B cell (primary cell): ENCODE results near the gene ZNF316. TPM values are rescaled to one million over a fixed set of nuclear protein-coding genes. Genes with fewer than 3 reads are reported as not detected.
"Not testable (repeated sequence)": the region's sequence is repeated elsewhere in the genome, so short reads cannot be mapped to it uniquely, and the experiment has no call there.

Experiments used
- ATAC-seq: fragments of 200-7000 bp; cut with Tn5 transposase; one replicate; pipeline ENCODE4 v1.10.0; 2021; ENCODE audit warnings: low read depth, mild to moderate bottlenecking, moderate number of reproducible peaks, moderate library complexity
- CTCF ChIA-PET: fragments of 350-600 bp; sonication (Branson Sonifier 250); formaldehyde crosslinking; loops from one replicate; lab custom pipeline; 2021; ENCODE audit warnings: antibody characterized with exemption, inconsistent platforms; lab: Charles Lee
- POLR2A ChIA-PET: fragments of 350-600 bp; sonication (Branson Sonifier 250); formaldehyde crosslinking; loops from one replicate; lab custom pipeline; 2021; ENCODE audit warnings: antibody characterized with exemption; lab: Charles Lee
- DNase-seq: peaks from one replicate; pipeline ENCODE4 v3.0.0; 2013
- H2AFZ ChIP-seq: 2 replicates; pipeline ENCODE4 v1.6.1; 2012; ENCODE audit warnings: mild to moderate bottlenecking, low read depth, low read length; ENCODE audit not compliant: insufficient read depth, poor library complexity, severe bottlenecking
- H3K27ac ChIP-seq, 2 donors: 1 replicate in 1 of 2; 2 replicates in 1 of 2; pipeline ENCODE4 v1.5.1; 2012 to 2013; ENCODE audit warnings: low read length in 2 of 2, mild to moderate bottlenecking in 2 of 2, moderate library complexity in 1 of 2
- H3K27me3 ChIP-seq, 4 experiments: fragments of 200-600 bp in 1 of 4; sonication (generic) in 1 of 4; replicated peaks in 1 of 4; 1 replicate in 2 of 4; 2 replicates in 2 of 4; pipeline versions ENCODE4 v1.6.1 to v1.7.0; 2013 to 2016; ENCODE audit warnings: low read length in 3 of 4, mild to moderate bottlenecking in 2 of 4, mixed read lengths in 1 of 4, moderate library complexity in 1 of 4; ENCODE audit not compliant: insufficient read depth in 4 of 4, control insufficient read depth in 3 of 4; ENCODE audit errors: control extremely low read depth in 1 of 4
- H3K36me3 ChIP-seq, 2 experiments: replicated peaks in 1 of 2; 1 replicate in 1 of 2; 2 replicates in 1 of 2; pipeline versions ENCODE4 v1.6.1 to v1.7.1; 2013; ENCODE audit warnings: low read length in 1 of 2; ENCODE audit not compliant: insufficient read depth in 2 of 2, control insufficient read depth in 1 of 2; ENCODE audit errors: control extremely low read depth in 1 of 2, extremely low read depth in 1 of 2
- H3K4me1 ChIP-seq, 2 donors: fragments of 200-600 bp in 1 of 2; sonication (generic) in 1 of 2; 1 replicate in 1 of 2; 2 replicates in 1 of 2; pipeline versions ENCODE4 v1.5.1 to v1.6.1; 2013 to 2017; ENCODE audit warnings: low read length in 2 of 2; ENCODE audit not compliant: control insufficient read depth in 2 of 2, insufficient read depth in 2 of 2
- H3K4me2 ChIP-seq: replicated peaks from 2 replicates; pipeline ENCODE3; 2012; ENCODE audit warnings: mild to moderate bottlenecking, low read depth, low read length; ENCODE audit not compliant: poor library complexity, severe bottlenecking
- H3K4me3 ChIP-seq, 5 experiments: fragments of 200-600 bp in 1 of 5; sonication (generic) in 1 of 5; 1 replicate in 3 of 5; 2 replicates in 2 of 5; pipeline versions ENCODE4 v1.5.1 to v1.7.0; 2011 to 2016; ENCODE audit warnings: low read length in 4 of 5, mild to moderate bottlenecking in 4 of 5, low read depth in 2 of 5, control low read depth in 1 of 5, moderate library complexity in 1 of 5; ENCODE audit not compliant: insufficient read depth in 1 of 5; ENCODE audit errors: control extremely low read depth in 1 of 5, extremely low read depth in 1 of 5
- H3K79me2 ChIP-seq: fragments of 200-600 bp; sonication (generic); one replicate; pipeline ENCODE4 v1.6.0; 2016; ENCODE audit warnings: low read length; ENCODE audit not compliant: control insufficient read depth, insufficient read depth
- H3K9ac ChIP-seq: fragments of 200-600 bp; sonication (generic); 2 replicates; pipeline ENCODE4 v1.6.1; 2017; ENCODE audit warnings: mild to moderate bottlenecking, low read length, moderate library complexity
- H3K9me3 ChIP-seq, 3 donors: one replicate each; pipeline versions ENCODE4 v1.6.1 to v1.7.1; 2013; ENCODE audit warnings: low read length in 2 of 3; ENCODE audit not compliant: control insufficient read depth in 2 of 3, insufficient read depth in 1 of 3; ENCODE audit errors: control extremely low read depth in 1 of 3
- H4K20me1 ChIP-seq: 2 replicates; pipeline ENCODE4 v1.6.0; 2012; ENCODE audit warnings: mild to moderate bottlenecking, low read length; ENCODE audit not compliant: insufficient read depth, control insufficient read depth, poor library complexity, severe bottlenecking
- H3K27ac Mint-ChIP-seq: one replicate; pipeline ENCODE4 v1.8.0; 2021; ENCODE audit warnings: mixed read lengths
- H3K27me3 Mint-ChIP-seq: one replicate; pipeline ENCODE4 v1.8.0; 2021; ENCODE audit warnings: mixed read lengths
- H3K4me1 Mint-ChIP-seq: one replicate; pipeline ENCODE4 v1.8.0; 2021; ENCODE audit warnings: mixed read lengths
- H3K4me3 Mint-ChIP-seq: one replicate; pipeline ENCODE4 v1.8.0; 2021; ENCODE audit warnings: mixed read lengths
- H3K9me3 Mint-ChIP-seq: one replicate; pipeline ENCODE4 v1.8.0; 2022; ENCODE audit warnings: mixed read lengths; ENCODE audit not compliant: insufficient read depth
- EZH2 ChIP-seq: IDR thresholded peaks from 2 replicates; pipeline ENCODE4 v1.6.1; 2012; ENCODE audit warnings: borderline replicate concordance, low read depth, mild to moderate bottlenecking, moderate library complexity, low read length; ENCODE audit not compliant: insufficient read depth, poor library complexity, severe bottlenecking
- WGBS: methylation state at CpG from one replicate; pipeline ENCODE4 v1.1.5; 2013; ENCODE audit warnings: missing lambda C conversion rate; ENCODE audit not compliant: insufficient coverage; 5-methylcytosine and 5-hydroxymethylcytosine counted together
- intact Hi-C: fragments of 100-400 bp; cut with micrococcal nuclease; formaldehyde crosslinking; loops from one replicate; pipeline ENCODE4 v1.10.0; 2022
- polyA plus RNA-seq: library from polyadenylated mRNA; depleted of rRNA; stranded (reverse); fragments of >200 nt; gene quantifications from 2 replicates; pipeline ENCODE4 v1.2.3, GENCODE V29; 2012
- total RNA-seq, 2 donors: library from RNA; stranded (reverse); fragments of 120-200 nt in 1 of 2; gene quantifications; 1 replicate in 1 of 2; 2 replicates in 1 of 2; pipeline versions ENCODE4 v1.2.3 to v1.2.4, GENCODE V29; 2013 to 2022
- TF ChIP-seq, protein P1 (sequence below): fragments of 200-600 bp; IDR thresholded peaks from one replicate; pipeline ENCODE4 v1.8.0; 2022; ENCODE audit warnings: antibody characterized with exemption, mild to moderate bottlenecking

ZNF316 gene
- total and polyA plus RNA-seq, 2 donors (not counting 1 experiment from before 2014, with no cell fraction given) = 43.6 to 72.6 TPM

DNA sequence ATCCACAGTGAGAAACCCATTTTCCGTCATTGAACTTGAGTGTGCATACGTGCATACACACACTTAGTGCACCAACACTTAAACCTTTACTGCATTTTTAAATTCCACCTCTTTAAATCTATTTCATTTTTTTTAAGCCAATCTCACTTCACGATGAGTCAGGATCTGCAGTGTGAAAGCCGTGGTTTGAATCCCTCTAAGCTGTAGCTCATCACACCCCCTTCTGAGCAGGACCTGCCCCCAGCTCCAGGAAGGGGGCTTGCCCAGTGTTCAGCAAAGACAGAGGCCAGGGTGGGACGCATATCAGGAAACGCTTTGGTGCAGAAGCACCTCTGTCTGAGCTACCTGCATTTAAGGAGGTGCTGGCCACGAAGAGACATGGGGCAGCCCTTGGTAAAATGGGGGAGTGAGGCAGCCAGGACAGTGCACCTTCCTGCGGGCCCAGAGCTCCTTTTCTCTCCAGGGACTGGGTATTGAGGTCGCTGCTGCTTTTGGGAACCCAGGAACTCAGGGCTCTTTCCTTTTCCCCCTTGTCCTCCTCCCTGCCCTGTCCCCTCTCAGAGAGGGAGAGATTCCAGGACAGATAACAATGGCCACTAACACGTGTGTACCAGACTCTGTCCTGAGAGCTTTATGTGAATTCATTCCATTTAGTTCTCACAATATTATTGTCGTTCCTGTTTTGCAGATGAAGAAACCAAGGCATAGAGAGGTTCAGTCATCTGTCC lies 21.7 kb downstream of the ZNF316 start:
- Mint-ChIP-seq H3K4me3 (no peak overlapping the region), H3K4me1 (no peaks in the 10 kb centered on the region), H3K27me3 (peaks cover 8% of the 10 kb centered on the region), H3K27ac (no peak overlapping the region), H3K9me3 (no peaks in the 10 kb centered on the region)
- no peak overlapping the region for H3K4me2 ChIP-seq
- H3K36me3 ChIP-seq = peaks cover 0 to 10% of the 10 kb centered on the region in 2 experiments
- no peaks in the 10 kb centered on the region for H3K4me1 ChIP-seq
- H3K27ac ChIP-seq = no peak overlapping the region
- H4K20me1 ChIP-seq = peaks cover 5% of the 10 kb centered on the region
- no peak overlapping the region for H3K9ac ChIP-seq
- ChIA-PET POLR2A (no interaction called here), CTCF (no interaction called here)
- H3K79me2 ChIP-seq = peaks cover 15% of the 10 kb centered on the region
- no peak overlapping the region for H3K4me3 ChIP-seq
- no peak for TF ChIP-seq EZH2
- TF ChIP-seq, protein P1, sequence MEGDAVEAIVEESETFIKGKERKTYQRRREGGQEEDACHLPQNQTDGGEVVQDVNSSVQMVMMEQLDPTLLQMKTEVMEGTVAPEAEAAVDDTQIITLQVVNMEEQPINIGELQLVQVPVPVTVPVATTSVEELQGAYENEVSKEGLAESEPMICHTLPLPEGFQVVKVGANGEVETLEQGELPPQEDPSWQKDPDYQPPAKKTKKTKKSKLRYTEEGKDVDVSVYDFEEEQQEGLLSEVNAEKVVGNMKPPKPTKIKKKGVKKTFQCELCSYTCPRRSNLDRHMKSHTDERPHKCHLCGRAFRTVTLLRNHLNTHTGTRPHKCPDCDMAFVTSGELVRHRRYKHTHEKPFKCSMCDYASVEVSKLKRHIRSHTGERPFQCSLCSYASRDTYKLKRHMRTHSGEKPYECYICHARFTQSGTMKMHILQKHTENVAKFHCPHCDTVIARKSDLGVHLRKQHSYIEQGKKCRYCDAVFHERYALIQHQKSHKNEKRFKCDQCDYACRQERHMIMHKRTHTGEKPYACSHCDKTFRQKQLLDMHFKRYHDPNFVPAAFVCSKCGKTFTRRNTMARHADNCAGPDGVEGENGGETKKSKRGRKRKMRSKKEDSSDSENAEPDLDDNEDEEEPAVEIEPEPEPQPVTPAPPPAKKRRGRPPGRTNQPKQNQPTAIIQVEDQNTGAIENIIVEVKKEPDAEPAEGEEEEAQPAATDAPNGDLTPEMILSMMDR = no peak
- ATAC-seq = no peak
- peaks cover 0 to 6% (median 1%) of the 10 kb centered on the region in 4 experiments for H3K27me3 ChIP-seq
- WGBS = 34% methylated on average over 11 of the region's 11 CpGs
- peaks cover 0 to 4% (median 0%) of the 10 kb centered on the region in 3 donors for H3K9me3 ChIP-seq
- intact Hi-C loops = no loop called here
- no peak overlapping the region for H2AFZ ChIP-seq
- no peak for DNase-seq

DNA sequence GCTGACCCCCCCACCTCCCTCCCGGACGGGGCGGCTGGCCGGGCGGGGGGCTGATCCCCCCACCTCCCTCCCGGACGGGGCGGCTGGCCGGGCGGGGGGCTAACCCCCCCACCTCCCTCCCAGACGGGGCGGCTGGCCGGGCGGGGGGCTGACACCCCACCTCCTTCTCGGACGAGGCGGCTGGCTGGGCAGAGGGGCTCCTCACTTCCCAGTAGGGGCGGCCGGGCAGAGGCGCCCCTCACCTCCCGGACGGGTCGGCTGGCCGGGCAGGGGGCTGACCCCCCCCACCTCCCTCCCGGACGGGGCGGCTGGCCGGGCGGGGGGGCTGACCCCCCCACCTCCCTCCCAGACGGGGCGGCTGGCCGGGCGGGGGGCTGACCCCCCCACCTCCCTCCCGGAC lies 33.7 kb downstream of the ZNF316 start:
- DNase-seq, H3K4me3 Mint-ChIP-seq, POLR2A ChIA-PET, H3K27me3 ChIP-seq, H3K79me2 ChIP-seq, ATAC-seq, H3K27ac ChIP-seq, H3K4me3 ChIP-seq, H3K27me3 Mint-ChIP-seq, H3K9ac ChIP-seq, H3K36me3 ChIP-seq, H3K27ac Mint-ChIP-seq, CTCF ChIA-PET, intact Hi-C loops, H3K4me1 ChIP-seq, H3K4me2 ChIP-seq, H2AFZ ChIP-seq, H3K4me1 Mint-ChIP-seq, H4K20me1 ChIP-seq: not testable (repeated sequence)
- H3K9me3 Mint-ChIP-seq = peaks cover 28% of the 10 kb centered on the region
- no CpG with 5 or more reads among the region's 34 CpGs for WGBS
- peaks cover 5 to 49% (median 40%) of the 10 kb centered on the region in 3 donors for H3K9me3 ChIP-seq
